Esophagus muscularis mucosa (tissue), 4 donors: Measurements from ENCODE around the gene ACSL5.

ENCODE experiments used
- EP300 ChIP-seq: sonication (generic); formaldehyde crosslinking; IDR thresholded peaks from one replicate; pipeline ENCODE4 v1.6.1; 2017; ENCODE audit warnings: antibody characterized with exemption
- POLR2A ChIP-seq: fragments of 450-650 bp; IDR thresholded peaks from one replicate; pipeline ENCODE4 v1.6.1; 2017; ENCODE audit warnings: antibody characterized with exemption, moderate library complexity, mild to moderate bottlenecking, low read depth
- POLR2AphosphoS5 ChIP-seq, 2 donors: sonication (generic); formaldehyde crosslinking; IDR thresholded peaks; one replicate each; pipeline ENCODE4 v1.6.1; 2017; ENCODE audit warnings: antibody characterized with exemption in 2 of 2
- TF ChIP-seq, protein P1 (sequence below), 3 experiments: fragments of 200-600 bp in 2 of 3; fragments of 450-650 bp in 1 of 3; sonication (generic) in 2 of 3; IDR thresholded peaks; one replicate each; pipeline ENCODE4 v1.5.1; 2017 to 2019; ENCODE audit warnings: antibody characterized with exemption in 3 of 3, mild to moderate bottlenecking in 2 of 3, moderate library complexity in 1 of 3

DNA sequence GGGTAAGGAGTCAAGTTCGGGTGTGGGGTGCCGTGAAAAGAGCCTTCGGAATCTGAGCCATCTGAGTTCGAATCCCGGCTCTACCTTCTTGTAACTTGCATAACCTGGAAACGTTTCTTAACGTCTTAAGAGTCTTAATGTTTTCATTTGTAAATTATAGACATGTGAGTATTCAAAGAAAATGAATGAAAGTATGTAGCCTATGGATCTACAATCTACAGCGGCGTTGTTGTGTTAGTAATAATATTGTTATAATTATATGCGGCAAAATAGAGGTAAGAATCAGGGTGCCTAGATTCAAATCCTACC lies 73.7 kb downstream of the ACSL5 start:
- TF ChIP-seq POLR2A (no peak), EP300 (no peak), POLR2AphosphoS5 (IDR thresholded peaks at IDR 0.05) (no peak)
- TF ChIP-seq, protein P1, sequence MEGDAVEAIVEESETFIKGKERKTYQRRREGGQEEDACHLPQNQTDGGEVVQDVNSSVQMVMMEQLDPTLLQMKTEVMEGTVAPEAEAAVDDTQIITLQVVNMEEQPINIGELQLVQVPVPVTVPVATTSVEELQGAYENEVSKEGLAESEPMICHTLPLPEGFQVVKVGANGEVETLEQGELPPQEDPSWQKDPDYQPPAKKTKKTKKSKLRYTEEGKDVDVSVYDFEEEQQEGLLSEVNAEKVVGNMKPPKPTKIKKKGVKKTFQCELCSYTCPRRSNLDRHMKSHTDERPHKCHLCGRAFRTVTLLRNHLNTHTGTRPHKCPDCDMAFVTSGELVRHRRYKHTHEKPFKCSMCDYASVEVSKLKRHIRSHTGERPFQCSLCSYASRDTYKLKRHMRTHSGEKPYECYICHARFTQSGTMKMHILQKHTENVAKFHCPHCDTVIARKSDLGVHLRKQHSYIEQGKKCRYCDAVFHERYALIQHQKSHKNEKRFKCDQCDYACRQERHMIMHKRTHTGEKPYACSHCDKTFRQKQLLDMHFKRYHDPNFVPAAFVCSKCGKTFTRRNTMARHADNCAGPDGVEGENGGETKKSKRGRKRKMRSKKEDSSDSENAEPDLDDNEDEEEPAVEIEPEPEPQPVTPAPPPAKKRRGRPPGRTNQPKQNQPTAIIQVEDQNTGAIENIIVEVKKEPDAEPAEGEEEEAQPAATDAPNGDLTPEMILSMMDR (IDR thresholded peaks at IDR 0.05), result no peak
